PC-9 (cell line): Measurements from ENCODE around the gene ADAMTS6.

Source experiments
- CTCF ChIP-seq: fragments of 200-600 bp; sonication (generic); conservative IDR thresholded peaks from 2 replicates; pipeline ENCODE4 v1.6.1; 2017; ENCODE audit warnings: mixed run types, antibody characterized with exemption, mild to moderate bottlenecking, moderate library complexity
- EZH2 ChIP-seq: fragments of 200-600 bp; sonication (generic); IDR thresholded peaks from 2 replicates; pipeline ENCODE4 v1.8.0; 2017; ENCODE audit warnings: antibody characterized with exemption, low read depth

- TF ChIP-seq CTCF (no peak), EZH2 (no peak)
Measured at GRCh38 chr5:65268525-65268924, 213.2 kb downstream of the ADAMTS6 start.
